Astrocyte of the spinal cord (primary cell): Measurements from ENCODE around the gene TLR5.

Source experiments
- DNase-seq: peaks from one replicate; pipeline ENCODE4 v3.0.0; 2011; ENCODE audit warnings: low read depth, low spot score
- H3K4me3 ChIP-seq: 2 replicates; pipeline ENCODE4 v1.5.1; 2011; ENCODE audit warnings: low read depth, mild to moderate bottlenecking, low read length, moderate library complexity
- CTCF ChIP-seq: IDR thresholded peaks from 2 replicates; pipeline ENCODE4 v1.5.1; 2012; ENCODE audit warnings: low read depth, mild to moderate bottlenecking, low read length, inconsistent platforms
- in situ Hi-C: cut with HindIII; loops from 2 replicates; pipeline ENCODE4 v1.10.0; 2017; ENCODE audit warnings: low sequenced_read_pairs

Gene TLR5

GRCh38 chr1:223102797-223103533, 40.1 kb downstream of the TLR5 start:
- no peak for TF ChIP-seq CTCF
- in situ Hi-C loops = no loop called here
- DNase-seq = no peak
- H3K4me3 ChIP-seq = no peak overlapping the region

- in situ Hi-C loops = loop anchor here (25.0 kb wide), 1 partner anchor 310 kb away; no protein-coding TSS in a partner anchor
- DNase-seq = no peak
These were observed 45.3 kb downstream of the TLR5 start for GRCh38 chr1:223097713-223098112.

GRCh38 chr1:223095870-223096269, 47.2 kb downstream of the TLR5 start:
- DNase-seq = no peak
- no peak overlapping the region for H3K4me3 ChIP-seq
- in situ Hi-C loops = loop anchor here (25.0 kb wide), 1 partner anchor 309 kb away; no protein-coding TSS in a partner anchor
- no peak for TF ChIP-seq CTCF

More at GRCh38 chr1:223097713-223098112, 45.3 kb downstream of the TLR5 start:
- H3K4me3 ChIP-seq = no peak overlapping the region
- no peak for TF ChIP-seq CTCF

GRCh38 chr1:223091896-223092295, 51.2 kb downstream of the TLR5 start:
- in situ Hi-C loops = loop anchor here (25.0 kb wide), 1 partner anchor 305 kb away; no protein-coding TSS in a partner anchor
- TF ChIP-seq CTCF = no peak
- no peak overlapping the region for H3K4me3 ChIP-seq
- no peak for DNase-seq

- DNase-seq = no peak
- TF ChIP-seq CTCF = no peak
- no peak overlapping the region for H3K4me3 ChIP-seq
- in situ Hi-C loops = loop anchor here (25.0 kb wide), 1 partner anchor 302 kb away; no protein-coding TSS in a partner anchor
These were observed 53.8 kb downstream of the TLR5 start for GRCh38 chr1:223089250-223089649.

GRCh38 chr1:223088713-223089240, 54.3 kb downstream of the TLR5 start:
- DNase-seq = no peak
- no peak for TF ChIP-seq CTCF
- in situ Hi-C loops = loop anchor here (25.0 kb wide), 1 partner anchor 301 kb away; no protein-coding TSS in a partner anchor
- no peak overlapping the region for H3K4me3 ChIP-seq
